GM15510 (cell line): ENCODE results near the gene TNFRSF1A.

Experiments
- POLR2A ChIP-seq: IDR thresholded peaks from 3 replicates; pipeline ENCODE4 v1.6.1; 2011; ENCODE audit warnings: borderline replicate concordance; ENCODE audit not compliant: insufficient read length; ENCODE audit errors: extremely low read depth

TNFRSF1A gene

GRCh38 chr12:6354495-6355393 is 12.9 kb upstream of the TNFRSF1A start:
- no peak for TF ChIP-seq POLR2A

- no peak for TF ChIP-seq POLR2A
These were observed 10.6 kb upstream of the TNFRSF1A start for GRCh38 chr12:6352193-6353173.

GRCh38 chr12:6351622-6352021 is 9.7 kb upstream of the TNFRSF1A start:
- no peak for TF ChIP-seq POLR2A

DNA sequence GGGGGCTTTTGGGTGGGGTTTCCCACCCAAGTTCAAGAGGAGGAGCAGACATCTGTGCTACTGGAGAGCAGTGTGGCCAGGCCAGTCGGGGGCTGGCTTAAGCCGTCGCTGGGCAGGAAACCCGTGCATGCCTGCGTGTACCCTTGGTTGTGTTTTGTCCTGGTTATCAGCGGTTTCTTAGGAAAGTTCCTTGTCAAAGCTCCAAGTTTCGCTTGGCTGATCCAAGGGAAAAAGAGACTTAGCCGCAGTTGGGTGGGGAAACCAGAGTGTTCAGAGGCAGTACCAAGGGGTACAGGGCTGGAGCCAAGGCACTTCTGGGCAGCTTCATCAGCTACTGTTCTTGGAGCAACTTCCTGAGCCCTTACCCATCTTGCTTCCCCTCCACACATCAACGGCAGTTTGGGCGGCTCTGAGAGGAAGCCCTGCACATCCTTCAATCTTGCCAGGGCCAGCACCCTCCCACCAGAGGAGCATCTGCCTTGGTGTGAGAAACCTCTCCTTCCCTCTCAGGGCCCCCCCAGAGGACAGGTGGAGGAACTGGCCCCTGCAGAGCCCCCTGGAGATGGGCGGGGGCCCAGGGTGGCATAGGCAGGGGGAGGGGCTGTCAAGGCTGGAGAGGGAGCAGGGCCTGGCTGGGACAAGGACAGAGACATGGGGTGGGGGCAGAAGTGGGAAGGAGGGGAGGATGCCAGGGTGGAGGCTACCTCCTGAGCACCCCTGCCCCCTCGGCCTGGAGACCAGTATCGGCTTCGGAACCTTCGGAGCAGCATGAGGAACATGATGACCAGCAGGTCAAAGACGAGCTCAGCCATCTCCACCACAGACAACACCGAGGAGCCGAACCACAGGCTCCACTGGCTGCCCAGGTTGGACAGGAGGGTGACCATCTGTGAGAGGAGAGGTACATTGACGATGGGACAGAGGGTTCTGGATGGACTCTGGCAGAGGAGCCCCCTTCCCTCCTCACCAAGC is 5.8 kb upstream of the TNFRSF1A start:
- no peak for TF ChIP-seq POLR2A

DNA sequence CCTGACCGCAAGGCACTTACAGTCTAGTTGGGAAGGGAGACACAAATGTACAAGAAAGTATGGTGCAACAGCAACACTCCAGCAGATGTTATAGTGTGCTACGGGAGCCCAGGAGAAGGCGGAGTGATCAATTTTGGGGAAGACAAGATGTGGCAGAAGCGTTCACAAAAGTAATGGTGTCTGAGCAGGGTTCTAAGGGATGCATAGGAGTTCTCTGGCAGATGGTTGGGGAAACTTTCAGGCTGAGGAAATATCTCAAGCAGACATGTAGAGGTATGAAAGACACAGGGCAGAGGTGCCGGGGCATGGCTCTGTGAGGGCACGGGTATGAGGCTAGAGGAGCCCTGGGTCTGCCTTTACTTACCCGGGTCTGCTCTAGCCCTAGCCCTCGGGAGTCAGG is 5.1 kb upstream of the TNFRSF1A start:
- TF ChIP-seq POLR2A: no peak

DNA sequence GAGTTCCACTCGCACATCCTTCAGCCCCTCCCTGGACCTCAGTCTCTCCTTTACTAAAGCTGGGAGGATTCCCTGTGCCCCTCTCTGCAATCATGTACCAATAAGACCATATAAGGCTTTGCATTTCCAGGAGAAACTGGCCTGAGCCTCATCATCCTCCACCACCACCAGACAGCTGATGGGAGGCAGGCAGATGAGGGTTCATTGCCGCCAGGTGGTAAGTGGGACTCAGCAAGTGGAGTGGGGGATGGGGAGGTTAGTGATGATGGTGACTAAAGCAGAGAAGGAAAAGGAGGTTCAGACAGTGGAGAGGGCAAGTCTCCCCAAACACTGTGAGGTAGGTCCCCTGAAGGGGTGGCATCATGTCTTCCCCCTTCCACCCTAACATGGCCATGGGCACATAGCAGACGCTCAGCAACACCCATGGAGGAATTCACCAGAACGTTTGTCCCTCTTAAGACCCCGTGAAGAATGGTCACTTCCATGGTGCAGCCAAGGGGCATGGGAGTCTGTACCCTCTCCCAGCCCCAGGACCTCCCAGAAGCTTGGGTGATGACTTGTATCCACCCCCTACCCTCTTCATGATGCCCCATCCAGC is 4.5 kb upstream of the TNFRSF1A start:
- no peak for TF ChIP-seq POLR2A

GRCh38 chr12:6345319-6346091 is 3.6 kb upstream of the TNFRSF1A start:
- no peak for TF ChIP-seq POLR2A

- no peak for TF ChIP-seq POLR2A
These were observed 1.6 kb upstream of the TNFRSF1A start for GRCh38 chr12:6343518-6343917.

DNA sequence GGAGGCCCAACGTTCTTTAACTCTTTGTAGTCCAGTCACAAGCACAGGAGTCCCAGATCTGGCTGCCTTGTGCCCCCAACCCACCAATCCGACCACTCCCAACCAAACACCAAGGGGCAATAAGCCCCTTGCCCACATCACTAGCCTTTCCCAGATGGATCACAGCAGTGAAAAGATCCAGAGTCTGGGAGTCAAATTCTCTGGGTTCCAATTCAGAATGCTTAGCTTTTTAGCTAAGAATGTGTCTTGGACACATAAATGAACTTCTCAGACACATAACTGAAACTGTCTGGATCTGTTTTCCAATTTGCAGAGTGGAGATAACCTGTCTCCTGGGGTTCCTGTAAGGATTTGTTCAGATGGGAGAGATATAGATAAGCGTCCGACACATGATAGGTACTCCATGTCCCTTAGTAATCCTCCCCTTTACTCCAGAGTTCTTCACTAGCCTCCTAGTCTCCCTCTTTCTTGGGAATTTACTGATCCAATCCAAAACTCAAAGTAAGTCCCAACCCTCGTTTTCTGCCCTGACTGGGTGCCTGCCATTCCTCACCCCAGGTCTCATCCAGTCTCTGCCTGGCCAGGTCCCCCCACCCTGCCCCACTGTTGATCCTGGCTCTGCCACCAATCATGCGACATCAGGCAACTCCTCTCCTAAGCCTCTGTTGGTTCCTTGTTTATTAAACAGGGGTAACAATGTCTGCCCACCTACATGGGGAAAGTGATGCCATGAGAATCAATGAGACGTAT is 439 bp upstream of the TNFRSF1A start:
- TF ChIP-seq POLR2A: no peak

GRCh38 chr12:6340745-6341416 is 995 bp downstream of the TNFRSF1A start:
- no peak for TF ChIP-seq POLR2A

- no peak for TF ChIP-seq POLR2A
These were observed 1.7 kb downstream of the TNFRSF1A start for GRCh38 chr12:6340032-6340638.
